Right lobe of liver (tissue), 6 donors: Measurements from ENCODE around the gene PLCB4. TPM values are rescaled to one million over a fixed set of nuclear protein-coding genes. Genes with fewer than 3 reads are reported as not detected.

Experiments used
- ATAC-seq, 4 donors: fragments of 200-7000 bp; cut with Tn5 transposase; one replicate each; pipeline ENCODE4 v1.9.1; 2020; ENCODE audit warnings: mild to moderate bottlenecking in 4 of 4, moderate library complexity in 4 of 4
- DNase-seq, 3 donors: peaks; one replicate each; pipeline ENCODE4 v3.0.0-alpha.2; 2020
- H3K27ac ChIP-seq, 3 donors: fragments of 200-600 bp; one replicate each; pipeline ENCODE4 v1.8.0; 2022
- H3K27me3 ChIP-seq, 2 donors: fragments of 200-600 bp; one replicate each; pipeline ENCODE4 v1.8.0; 2022
- H3K36me3 ChIP-seq, 4 donors: fragments of 200-600 bp; sonication (generic) in 1 of 4; one replicate each; pipeline versions ENCODE4 v1.5.1 to v1.8.0; 2017 to 2022; ENCODE audit warnings: control low read depth in 1 of 4
- H3K4me1 ChIP-seq, 4 donors: fragments of 200-600 bp; sonication (generic) in 1 of 4; one replicate each; pipeline versions ENCODE4 v1.5.1 to v1.8.0; 2017 to 2022; ENCODE audit warnings: control low read depth in 1 of 4
- H3K4me3 ChIP-seq, 3 donors: fragments of 200-600 bp; one replicate each; pipeline ENCODE4 v1.8.0; 2022
- H3K9me3 ChIP-seq, 4 donors: fragments of 200-600 bp; sonication (generic) in 1 of 4; one replicate each; pipeline versions ENCODE4 v1.5.1 to v1.8.0; 2017 to 2022; ENCODE audit warnings: control low read depth in 1 of 4
- CTCF ChIP-seq, 4 donors: fragments of 200-600 bp in 3 of 4; fragments of 450-650 bp in 1 of 4; IDR thresholded peaks; one replicate each; pipeline versions ENCODE4 v1.5.1 to v1.8.0; 2016 to 2022; ENCODE audit warnings: antibody characterized with exemption in 4 of 4, mild to moderate bottlenecking in 2 of 4
- POLR2A ChIP-seq: fragments of 450-650 bp; IDR thresholded peaks from one replicate; pipeline ENCODE4 v1.6.1; 2017; ENCODE audit warnings: antibody characterized with exemption, mild to moderate bottlenecking
- WGBS: methylation state at CpG from one replicate; pipeline ENCODE4 v1.1.6; 2018; ENCODE audit warnings: low coverage, low lambda C conversion rate; ENCODE audit not compliant: insufficient coverage; ENCODE audit errors: missing lambda C conversion rate; 5-methylcytosine and 5-hydroxymethylcytosine counted together
- intact Hi-C, 2 donors: fragments of 100-400 bp; cut with DNase I; formaldehyde crosslinking; loops; one replicate each; pipeline versions ENCODE4 v1.11.2 to v1.14.1; 2022
- total RNA-seq, 6 experiments: library from RNA; depleted of rRNA in 2 of 6; stranded (reverse); fragments of >200 nt in 2 of 6; fragmentation: NEBNext Ultra II Directional in 3 of 6; extraction: Animal tissue kit (Norgen Biotek cat#: 25700) in 3 of 6; gene quantifications; one replicate each; pipeline versions ENCODE4 v1.1.0 to v1.2.4, GENCODE V29; 2016 to 2023
- donor health status: DM: no; HTN: yes; CAD: no.
- donor health status: DM: no; HTN: no; CAD: no.
- donor health status: DM: no; HTN: no; CAD: no.
- donor health status: DM: no; HTN: yes; CAD: no.
- donor health status: DM: no; HTN: yes; CAD: no.

Gene PLCB4
- total RNA-seq, 6 experiments from 2014 or later: 0.04 to 0.20 (median 0.15) TPM

- no peaks in the 10 kb centered on the region for H3K9me3 ChIP-seq
- H3K4me3 ChIP-seq: no peak overlapping the region
- no peak for DNase-seq
- intact Hi-C loops: no loop called here
- no peak overlapping the region for H3K27ac ChIP-seq
- TF ChIP-seq POLR2A (no peak), CTCF (IDR thresholded peaks at IDR 0.05) (no peak)
- no peaks in the 10 kb centered on the region for H3K36me3 ChIP-seq
- ATAC-seq: no peak
- H3K27me3 ChIP-seq: no peaks in the 10 kb centered on the region
- no peaks in the 10 kb centered on the region for H3K4me1 ChIP-seq
Measured at GRCh38 chr20:9428292-9428607, 359.4 kb downstream of the PLCB4 start.

- H3K27me3 ChIP-seq: no peaks in the 10 kb centered on the region
- H3K36me3 ChIP-seq: no peaks in the 10 kb centered on the region
- no peaks in the 10 kb centered on the region for H3K4me1 ChIP-seq
- no peak overlapping the region for H3K27ac ChIP-seq
- ATAC-seq (no peak), DNase-seq (no peak)
- TF ChIP-seq CTCF (IDR thresholded peaks at IDR 0.05) (no peak), POLR2A (no peak)
- H3K9me3 ChIP-seq: no peaks in the 10 kb centered on the region
- intact Hi-C loops: no loop called here
- no peak overlapping the region for H3K4me3 ChIP-seq
Measured at GRCh38 chr20:9439806-9440205, 370.9 kb downstream of the PLCB4 start.

GRCh38 chr20:9440892-9441291 lies 372.0 kb downstream of the PLCB4 start:
- Histone ChIP-seq H3K27ac (no peak overlapping the region), H3K9me3 (no peaks in the 10 kb centered on the region), H3K4me3 (no peak overlapping the region), H3K36me3 (no peaks in the 10 kb centered on the region), H3K27me3 (no peaks in the 10 kb centered on the region), H3K4me1 (no peaks in the 10 kb centered on the region)
- DNase-seq: no peak
- intact Hi-C loops: no loop called here
- TF ChIP-seq POLR2A (no peak), CTCF (IDR thresholded peaks at IDR 0.05) (no peak)
- ATAC-seq: no peak
- 32% methylated on average over 3 of the region's 3 CpGs for WGBS

GRCh38 chr20:9441948-9442347 lies 373.1 kb downstream of the PLCB4 start:
- no peak for TF ChIP-seq CTCF (IDR thresholded peaks at IDR 0.05)
- no peak for TF ChIP-seq POLR2A
- Histone ChIP-seq H3K27me3 (no peaks in the 10 kb centered on the region), H3K4me3 (no peak overlapping the region), H3K9me3 (no peaks in the 10 kb centered on the region), H3K4me1 (no peaks in the 10 kb centered on the region), H3K36me3 (no peaks in the 10 kb centered on the region), H3K27ac (no peak overlapping the region)
- 54% methylated on average over 3 of the region's 3 CpGs for WGBS
- no peak for DNase-seq
- intact Hi-C loops: no loop called here
- no peak for ATAC-seq

DNA sequence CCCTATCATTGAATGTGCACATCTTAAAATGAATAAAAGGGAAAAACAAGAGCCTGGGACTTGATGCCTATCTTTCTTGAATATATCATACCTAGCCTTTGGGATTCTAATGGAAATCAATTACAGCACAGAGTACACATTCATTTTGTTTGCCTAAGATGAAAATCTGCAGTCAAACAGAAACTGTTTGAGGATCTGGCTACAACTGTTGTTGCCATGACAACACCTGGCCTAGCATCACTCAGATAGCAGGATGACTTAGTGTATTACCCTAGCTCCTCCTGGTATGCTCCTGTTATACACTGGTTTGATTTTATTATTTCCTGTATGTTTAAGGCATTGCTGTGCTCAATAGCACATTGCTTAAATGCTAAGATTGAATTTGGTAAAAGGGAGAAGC lies 374.0 kb downstream of the PLCB4 start:
- no peaks in the 10 kb centered on the region for H3K36me3 ChIP-seq
- no peak for ATAC-seq
- TF ChIP-seq POLR2A: no peak
- no peak for TF ChIP-seq CTCF (IDR thresholded peaks at IDR 0.05)

More for the DNA sequence above, 374.0 kb downstream of the PLCB4 start:
- no peak overlapping the region for H3K4me3 ChIP-seq
- H3K27ac ChIP-seq: no peak overlapping the region
- H3K4me1 ChIP-seq: no peaks in the 10 kb centered on the region
- H3K9me3 ChIP-seq: no peaks in the 10 kb centered on the region
- no peak for DNase-seq
- intact Hi-C loops: no loop called here
- no peaks in the 10 kb centered on the region for H3K27me3 ChIP-seq
